SU-DHL-6 (cell line): Measurements from ENCODE around the gene CCDC88C.

ENCODE experiments used
- H2AFZ ChIP-seq: fragments of 200-600 bp; sonication (generic); 2 replicates; pipeline ENCODE4 v1.6.1; 2014; ENCODE audit warnings: low read depth, mild to moderate bottlenecking, moderate library complexity, mixed read lengths, antibody characterized with exemption, low read length; ENCODE audit not compliant: severe bottlenecking
- H3F3A ChIP-seq: fragments of 200-600 bp; shearing (Covaris generic); 2 replicates; pipeline ENCODE4 v1.6.0; 2016; ENCODE audit warnings: antibody characterized with exemption, mild to moderate bottlenecking; ENCODE audit not compliant: insufficient read depth
- H3K27ac ChIP-seq: fragments of 200-600 bp; sonication (generic); 2 replicates; pipeline ENCODE4 v1.5.1; 2016; ENCODE audit warnings: low read depth, mild to moderate bottlenecking, low read length, moderate library complexity, mixed read lengths
- H3K27me3 ChIP-seq: fragments of 200-600 bp; sonication (generic), shearing (Covaris generic); 2 replicates; pipeline ENCODE4 v1.6.0; 2014; ENCODE audit warnings: mild to moderate bottlenecking, low read length
- H3K36me3 ChIP-seq: fragments of 200-600 bp; sonication (generic); 2 replicates; pipeline ENCODE4 v1.6.1; 2014; ENCODE audit warnings: mild to moderate bottlenecking, low read length, mixed read lengths
- H3K4me2 ChIP-seq: fragments of 300-600, 200-600 bp; shearing (Covaris generic), sonication (generic); 2 replicates; pipeline ENCODE4 v1.6.0; 2014; ENCODE audit warnings: low read length, low read depth, mild to moderate bottlenecking; ENCODE audit not compliant: poor library complexity, severe bottlenecking
- H3K4me3 ChIP-seq: fragments of 200-600 bp; sonication (generic); 2 replicates; pipeline ENCODE4 v1.5.1; 2014; ENCODE audit warnings: antibody characterized with exemption, low read length, mild to moderate bottlenecking, mixed read lengths; ENCODE audit not compliant: insufficient read depth, poor library complexity, severe bottlenecking
- H3K79me2 ChIP-seq: fragments of 200-600 bp; sonication (generic); 2 replicates; pipeline ENCODE4 v1.6.1; 2014; ENCODE audit warnings: mild to moderate bottlenecking, low read length, moderate library complexity; ENCODE audit not compliant: insufficient read depth
- H3K9ac ChIP-seq: fragments of 200-600 bp; sonication (generic); 2 replicates; pipeline ENCODE4 v1.7.0; 2014; ENCODE audit warnings: mild to moderate bottlenecking, low read length
- H3K9me2 ChIP-seq: fragments of 200-600 bp; sonication (generic); replicated peaks from 2 replicates; pipeline ENCODE4 v1.6.1; 2014; ENCODE audit warnings: low read length; ENCODE audit not compliant: insufficient read depth
- H3K9me3 ChIP-seq: fragments of 200-600 bp; sonication (generic); 2 replicates; pipeline ENCODE4 v1.6.1; 2014; ENCODE audit warnings: low read length, mixed read lengths; ENCODE audit not compliant: insufficient read depth
- H4K20me1 ChIP-seq: fragments of 200-600 bp; sonication (generic); 2 replicates; pipeline ENCODE4 v1.6.1; 2014; ENCODE audit warnings: low read depth, mild to moderate bottlenecking, antibody characterized with exemption, low read length, moderate library complexity, mixed read lengths
- CTCF ChIP-seq: fragments of 200-600 bp; sonication (generic); IDR thresholded peaks from one replicate; pipeline ENCODE4 v1.5.1; 2017; ENCODE audit warnings: antibody characterized with exemption, mild to moderate bottlenecking, low read length, moderate library complexity; ENCODE audit not compliant: insufficient read depth, poor library complexity, severe bottlenecking
- EZH2phosphoT487 ChIP-seq: fragments of 200-600 bp; sonication (generic), shearing (Covaris generic); conservative IDR thresholded peaks from 2 replicates; pipeline ENCODE4 v1.6.1; 2018; ENCODE audit warnings: mild to moderate bottlenecking, antibody characterized with exemption, low read length, moderate library complexity, mixed read lengths

Gene CCDC88C

GRCh38 chr14:91402348-91402747 is 15.3 kb downstream of the CCDC88C start:
- Histone ChIP-seq H3K79me2 (peaks cover 98% of the 10 kb centered on the region), H3K27me3 (no peaks in the 10 kb centered on the region), H3K9ac (peak overlapping the region; percentile 23), H2AFZ (no peak overlapping the region), H3K4me2 (peak overlapping the region; percentile 58), H3K27ac (peak overlapping the region; percentile 72), H3K9me3 (no peaks in the 10 kb centered on the region), H3K4me3 (no peak overlapping the region), H4K20me1 (peaks cover 6% of the 10 kb centered on the region; the same call in 1 of the 2 replicates), H3K36me3 (no peaks in the 10 kb centered on the region), H3K9me2 (no peaks in the 10 kb centered on the region), H3F3A (peaks cover 47% of the 10 kb centered on the region)
- no peak for TF ChIP-seq CTCF
- TF ChIP-seq EZH2phosphoT487, result no peak

GRCh38 chr14:91401751-91402150 is 15.9 kb downstream of the CCDC88C start:
- Histone ChIP-seq H3K27ac (peak overlapping the region; percentile 72), H4K20me1 (peaks cover 11% of the 10 kb centered on the region; the same call in 1 of the 2 replicates), H3K4me2 (peak overlapping the region; percentile 58)

GRCh38 chr14:91400696-91401095 is 16.9 kb downstream of the CCDC88C start:
- Histone ChIP-seq H3K79me2 (peaks cover 98% of the 10 kb centered on the region), H3K9ac (peak overlapping the region; percentile 59), H3K27ac (peak overlapping the region; percentile 87), H4K20me1 (peaks cover 15% of the 10 kb centered on the region; the same call in 1 of the 2 replicates), H3K9me3 (no peaks in the 10 kb centered on the region), H3K4me2 (peak overlapping the region; percentile 98), H3K9me2 (no peaks in the 10 kb centered on the region), H3K27me3 (no peaks in the 10 kb centered on the region), H3K36me3 (no peaks in the 10 kb centered on the region), H2AFZ (no peak overlapping the region), H3K4me3 (peak overlapping the region; percentile 53), H3F3A (peaks cover 47% of the 10 kb centered on the region)
- TF ChIP-seq EZH2phosphoT487 (no peak), CTCF (no peak)

More at GRCh38 chr14:91401751-91402150, 15.9 kb downstream of the CCDC88C start:
- TF ChIP-seq EZH2phosphoT487 (no peak), CTCF (no peak)
- no peaks in the 10 kb centered on the region for H3K36me3 ChIP-seq
- no peak overlapping the region for H3K4me3 ChIP-seq
- peaks cover 47% of the 10 kb centered on the region for H3F3A ChIP-seq
- no peak overlapping the region for H2AFZ ChIP-seq
- H3K9me2 ChIP-seq, result no peaks in the 10 kb centered on the region
- no peak overlapping the region for H3K9ac ChIP-seq
- no peaks in the 10 kb centered on the region for H3K9me3 ChIP-seq
- H3K27me3 ChIP-seq, result no peaks in the 10 kb centered on the region
- H3K79me2 ChIP-seq, result peaks cover 98% of the 10 kb centered on the region
